22Rv1 (cell line): ENCODE data around the gene SERPINA5.

Experiments
- H3K27ac ChIP-seq: fragments of 450-650 bp; 2 replicates; pipeline ENCODE4 v1.5.1; 2017
- CTCF ChIP-seq: fragments of 450-650 bp; IDR thresholded peaks from 2 replicates; pipeline ENCODE4 v1.5.1; 2017; ENCODE audit warnings: mild to moderate bottlenecking
- ZFX ChIP-seq: fragments of 450-650 bp; IDR thresholded peaks from 2 replicates; pipeline ENCODE4 v1.6.1; 2017; ENCODE audit warnings: antibody characterized with exemption, borderline replicate concordance

SERPINA5 gene

GRCh38 chr14:94578712-94579111 lies 2.5 kb upstream of the SERPINA5 start:
- H3K27ac ChIP-seq, result no peak overlapping the region
- TF ChIP-seq CTCF (no peak), ZFX (no peak)

- TF ChIP-seq CTCF, result no peak
- no peak for TF ChIP-seq ZFX
Observed at GRCh38 chr14:94582199-94582750, 1.0 kb downstream of the SERPINA5 start.

GRCh38 chr14:94582851-94583250 lies 1.6 kb downstream of the SERPINA5 start:
- TF ChIP-seq CTCF, result no peak
- no peak for TF ChIP-seq ZFX
- H3K27ac ChIP-seq, result no peak overlapping the region

More at GRCh38 chr14:94582199-94582750, 1.0 kb downstream of the SERPINA5 start:
- no peak overlapping the region for H3K27ac ChIP-seq

GRCh38 chr14:94583557-94583956 lies 2.3 kb downstream of the SERPINA5 start:
- TF ChIP-seq ZFX, result no peak

GRCh38 chr14:94584591-94585280 lies 3.5 kb downstream of the SERPINA5 start:
- no peak overlapping the region for H3K27ac ChIP-seq
- no peak for TF ChIP-seq ZFX
- no peak for TF ChIP-seq CTCF

More at GRCh38 chr14:94583557-94583956, 2.3 kb downstream of the SERPINA5 start:
- no peak overlapping the region for H3K27ac ChIP-seq

GRCh38 chr14:94586635-94587034 lies 5.4 kb downstream of the SERPINA5 start:
- TF ChIP-seq CTCF (no peak), ZFX (no peak)
- H3K27ac ChIP-seq, result no peak overlapping the region

GRCh38 chr14:94588311-94588710 lies 7.1 kb downstream of the SERPINA5 start:
- no peak overlapping the region for H3K27ac ChIP-seq
- TF ChIP-seq ZFX (no peak), CTCF (no peak)
